K562 (cell line): ENCODE data around the gene OR8B4. TPM values are rescaled to one million over a fixed set of nuclear protein-coding genes. Genes with fewer than 3 reads are reported as not detected.

Experiments
- ATAC-seq: fragments of 200-7000 bp; cut with Tn5 transposase; 3 replicates; pipeline ENCODE4 v1.9.1; 2020; ENCODE audit warnings: moderate library complexity
- BruUV-seq: library from RNA; stranded (reverse); fragments of 400-500 nt; replicated peaks from 2 replicates; lab custom pipeline; 2021; lab: Mats Ljungman, UMichigan
- CTCF ChIA-PET: fragments of 300-600 bp; formaldehyde crosslinking; extraction: SDS; loops from one replicate; lab custom pipeline; 2021; ENCODE audit warnings: low intra/inter-chr PET ratio; lab: Yijun Ruan, JAX
- POLR2A ChIA-PET: fragments of 300-600, 350-650 bp; sonication (Branson Sonifier 250); formaldehyde crosslinking; extraction: SDS; loops from one replicate; lab custom pipeline; 2021; ENCODE audit warnings: antibody characterized with exemption, inconsistent platforms; lab: Yijun Ruan, JAX
- DNase-seq, 4 experiments: peaks; one replicate each; pipeline versions ENCODE4 v3.0.0 to v3.0.0-alpha.2; 2011 to 2018; ENCODE audit warnings: low spot score in 3 of 4, mixed read lengths in 3 of 4; ENCODE audit errors: extremely low read depth in 1 of 4
- FAIRE-seq: peaks from 2 replicates; lab custom pipeline; 2011; peaks lifted over from hg19 to GRCh38; lab: Jason Lieb, UNC
- H2AFZ ChIP-seq: 2 replicates; pipeline ENCODE4 v1.6.0; 2011; ENCODE audit warnings: low read depth, low read length, control low read depth, inconsistent platforms
- H3K27ac ChIP-seq: fragments of 200-600 bp; 3 replicates; pipeline ENCODE4 v1.8.0; 2011; ENCODE audit warnings: low read depth, mild to moderate bottlenecking, control low read depth, inconsistent platforms, low read length, moderate library complexity, mixed read lengths; ENCODE audit errors: extremely low read depth
- H3K27me3 ChIP-seq, 2 experiments: fragments of 300-600 bp in 1 of 2; 2 replicates in 1 of 2; 3 replicates in 1 of 2; pipeline versions ENCODE4 v1.6.0 to v1.8.0; 2011; ENCODE audit warnings: inconsistent platforms in 2 of 2, low read length in 2 of 2, mild to moderate bottlenecking in 1 of 2, mixed read lengths in 1 of 2, moderate library complexity in 1 of 2; ENCODE audit not compliant: control insufficient read depth in 2 of 2, insufficient read depth in 2 of 2
- H3K36me3 ChIP-seq: fragments of 300-600 bp; 3 replicates; pipeline ENCODE4 v1.8.0; 2011; ENCODE audit warnings: mild to moderate bottlenecking, low read length, inconsistent platforms; ENCODE audit not compliant: control insufficient read depth, insufficient read depth
- H3K4me1 ChIP-seq, 2 experiments: fragments of 200-600 bp in 1 of 2; replicated peaks in 1 of 2; 2 replicates in 1 of 2; 3 replicates in 1 of 2; pipeline versions ENCODE4 v1.5.1 to v1.8.0; 2011; ENCODE audit warnings: inconsistent platforms in 2 of 2, low read length in 2 of 2, mild to moderate bottlenecking in 1 of 2, mixed read lengths in 1 of 2, moderate library complexity in 1 of 2; ENCODE audit not compliant: control insufficient read depth in 2 of 2, insufficient read depth in 2 of 2
- H3K4me2 ChIP-seq: 2 replicates; pipeline ENCODE4 v1.6.1; 2011; ENCODE audit warnings: low read length, control low read depth, inconsistent platforms, mixed read lengths; ENCODE audit not compliant: insufficient read depth
- H3K4me3 ChIP-seq: fragments of 200-600 bp; sonication (generic), shearing (Covaris generic); 2 replicates; pipeline ENCODE4 v1.5.1; 2016; ENCODE audit warnings: control low read depth, inconsistent platforms
- H3K79me2 ChIP-seq: fragments of 200-600 bp; 3 replicates; pipeline ENCODE4 v1.8.0; 2011; ENCODE audit warnings: low read length, inconsistent platforms; ENCODE audit not compliant: control insufficient read depth, insufficient read depth
- H3K9ac ChIP-seq, 2 experiments: 2 replicates each; pipeline versions ENCODE4 v1.6.0 to v1.6.1; 2011; ENCODE audit warnings: low read depth in 2 of 2, low read length in 2 of 2, control low read depth in 1 of 2, inconsistent platforms in 1 of 2, mild to moderate bottlenecking in 1 of 2, mixed read lengths in 1 of 2; ENCODE audit not compliant: insufficient read depth in 1 of 2
- H3K9me1 ChIP-seq: one replicate; pipeline ENCODE4 v1.6.0; 2011; ENCODE audit warnings: inconsistent platforms, mild to moderate bottlenecking, low read length, moderate library complexity; ENCODE audit not compliant: control insufficient read depth, insufficient read depth
- H3K9me3 ChIP-seq: replicated peaks from 2 replicates; pipeline ENCODE4 v1.5.1; 2011; ENCODE audit warnings: low read depth, low read length, inconsistent platforms; ENCODE audit not compliant: control insufficient read depth, insufficient read depth
- H4K20me1 ChIP-seq: replicated peaks from 2 replicates; pipeline ENCODE4 v1.6.1; 2011; ENCODE audit warnings: low read length, inconsistent platforms, mixed read lengths; ENCODE audit not compliant: control insufficient read depth, insufficient read depth
- CBFB ChIP-seq: sonication (generic); formaldehyde crosslinking; IDR thresholded peaks from 2 replicates; pipeline ENCODE4 v1.4.0; 2020; ENCODE audit warnings: mild to moderate bottlenecking, missing genetic modification reagents
- FOXJ3 ChIP-seq: sonication (generic); formaldehyde crosslinking; IDR thresholded peaks from 2 replicates; pipeline ENCODE4 v1.4.0; 2020; ENCODE audit warnings: mild to moderate bottlenecking, missing genetic modification reagents
- FOXO4 ChIP-seq: fragments of 450-650 bp; formaldehyde crosslinking; IDR thresholded peaks from 2 replicates; pipeline ENCODE4 v1.4.0; 2020; ENCODE audit warnings: mild to moderate bottlenecking, moderate library complexity
- HMGN3 ChIP-seq: IDR thresholded peaks from 2 replicates; pipeline ENCODE4 v1.6.1; 2011; ENCODE audit warnings: borderline replicate concordance, low read depth, mild to moderate bottlenecking, mixed read lengths, low read length; ENCODE audit not compliant: insufficient read length; ENCODE audit errors: extremely low read depth
- MBD1 ChIP-seq: fragments of 250-450 bp; sonication (Bioruptor Pico); IDR thresholded peaks from 2 replicates; pipeline ENCODE4 v1.8.0; 2022; ENCODE audit warnings: inconsistent platforms
- MCM3 ChIP-seq: fragments of 450-650 bp; IDR thresholded peaks from 2 replicates; pipeline ENCODE4 v1.6.1; 2016
- MGA ChIP-seq: fragments of 450-650 bp; IDR thresholded peaks from 2 replicates; pipeline ENCODE4 v1.6.1; 2016; ENCODE audit warnings: mild to moderate bottlenecking, moderate library complexity
- ZNF324 ChIP-seq: fragments of 250-450 bp; sonication (Bioruptor Pico); IDR thresholded peaks from 2 replicates; pipeline ENCODE4 v1.4.0; 2020; ENCODE audit warnings: mild to moderate bottlenecking
- WGBS: fragments of 100-300 bp; shearing (Covaris generic); methylation state at CpG from one replicate; pipeline ENCODE4 v1.1.6; 2016; ENCODE audit warnings: low coverage, mixed read lengths; ENCODE audit not compliant: insufficient coverage; ENCODE audit errors: missing lambda C conversion rate; 5-methylcytosine and 5-hydroxymethylcytosine counted together
- in situ Hi-C: fragments of 300-500 bp; cut with MboI; formaldehyde crosslinking; loops from 4 replicates; pipeline ENCODE4 v1.15.0; 2018; ENCODE audit warnings: inconsistent platforms, mixed read lengths
- intact Hi-C: fragments of 100-400 bp; cut with micrococcal nuclease; formaldehyde crosslinking; loops from 2 replicates; pipeline ENCODE4 v1.14.2; 2022
- polyA plus RNA-seq, 8 experiments: library from polyadenylated mRNA; depleted of rRNA in 4 of 8; stranded (reverse) in 5 of 8; unstranded in 3 of 8; fragments of >200 nt; fragmentation: Nextera tagmentation in 2 of 8; fragmentation: Illumina TruSeq in 1 of 8; extraction: Ambion mirVana in 2 of 8; extraction: Trizol in 1 of 8; gene quantifications; 2 replicates each; pipeline versions ENCODE4 v1.2.1 to v1.2.3, GENCODE V29; 2011 to 2014; ENCODE audit warnings: inconsistent platforms in 1 of 8, missing spikeins in 1 of 8
- total RNA-seq, 7 experiments: library from RNA; depleted of rRNA in 6 of 7; stranded (reverse); fragments of >200 nt in 6 of 7; fragmentation: Illumina TruSeq in 2 of 7; extraction: Trizol in 2 of 7; gene quantifications; 2 replicates each; pipeline versions ENCODE4 v1.2.1 to v1.2.3, GENCODE V29; 2011 to 2021; ENCODE audit warnings: low replicate concordance in 1 of 7

The OR8B4 gene
- total and polyA plus RNA-seq, 9 of the 15 experiments (the other 6 are each of a cell fraction or from before 2014, with no cell fraction given) = not detected

- ChIA-PET CTCF (no interaction called here), POLR2A (interaction anchor here (0.6 to 2.3 kb wide), 2 partner anchors 28 to 380 kb away, joined by 4 to 7 read pairs; no protein-coding TSS in a partner anchor)
- no peaks in the 10 kb centered on the region for H3K9me1 ChIP-seq
- no peaks in the 10 kb centered on the region for H3K9me3 ChIP-seq
- H3K4me1 ChIP-seq = peaks cover 0 to 17% of the 10 kb centered on the region in 2 experiments; a peak in 2 of 5 replicates
- no peak overlapping the region for H3K4me2 ChIP-seq
- BruUV-seq = no TSS peak
- intact Hi-C loops = no loop called here
- H2AFZ ChIP-seq = no peak overlapping the region
- no peaks in the 10 kb centered on the region for H3K79me2 ChIP-seq
- no peak for FAIRE-seq
- in situ Hi-C loops = no loop called here
- no peak overlapping the region for H3K9ac ChIP-seq
- DNase-seq = peak in 1 of 4 experiments; percentile 13
- H3K27ac ChIP-seq = no peak overlapping the region
- H3K4me3 ChIP-seq = no peak overlapping the region
- H3K36me3 ChIP-seq = no peaks in the 10 kb centered on the region
- no peaks in the 10 kb centered on the region for H4K20me1 ChIP-seq
- ATAC-seq = no peak
- 20% methylated on average over 7 of the region's 7 CpGs for WGBS
- H3K27me3 ChIP-seq = no peaks in the 10 kb centered on the region
- TF ChIP-seq MGA (no peak), HMGN3 (no peak), MBD1 (CRISPR knock-in tag) (no peak), CBFB (CRISPR knock-in tag) (no peak), FOXJ3 (CRISPR knock-in tag) (no peak), FOXO4 (CRISPR knock-in tag) (no peak), MCM3 (no peak), ZNF324 (CRISPR knock-in tag) (no peak)
Measured at GRCh38 chr11:124441519-124441918, 16.8 kb upstream of the OR8B4 start.
